Thoracic aorta (tissue), 2 donors: ENCODE measurements around the gene MAN1B1. TPM values are rescaled to one million over a fixed set of nuclear protein-coding genes. Genes with fewer than 3 reads are reported as not detected.

Experiments
- ATAC-seq: fragments of 150-250 bp; one replicate; pipeline ENCODE4 v1.8.0; 2017; ENCODE audit warnings: low read depth; ENCODE audit not compliant: insufficient number of reproducible peaks, low FRiP score
- DNase-seq: peaks from one replicate; pipeline ENCODE4 v3.0.0-alpha.2; 2020; ENCODE audit warnings: low spot score
- H3K27ac ChIP-seq, 2 donors: fragments of 200-600 bp; sonication (generic); 1 replicate in 1 of 2; 2 replicates in 1 of 2; pipeline ENCODE4 v1.5.1; 2016; ENCODE audit warnings: mild to moderate bottlenecking in 2 of 2, moderate library complexity in 2 of 2
- H3K27me3 ChIP-seq: fragments of 200-600 bp; sonication (generic); replicated peaks from 2 replicates; pipeline ENCODE4 v1.6.0; 2016; ENCODE audit warnings: mild to moderate bottlenecking; ENCODE audit not compliant: insufficient read depth
- H3K36me3 ChIP-seq: fragments of 200-600 bp; sonication (generic); one replicate; pipeline ENCODE4 v1.5.1; 2016
- H3K4me1 ChIP-seq, 2 donors: fragments of 200-600 bp; sonication (generic); 1 replicate in 1 of 2; 2 replicates in 1 of 2; pipeline versions ENCODE4 v1.5.1 to v1.6.0; 2016; ENCODE audit warnings: low read depth in 2 of 2, mild to moderate bottlenecking in 1 of 2; ENCODE audit not compliant: control insufficient read depth in 1 of 2
- H3K4me3 ChIP-seq: fragments of 200-600 bp; sonication (generic); 2 replicates; pipeline ENCODE4 v1.5.1; 2016; ENCODE audit warnings: mild to moderate bottlenecking
- H3K9me3 ChIP-seq: fragments of 200-600 bp; sonication (generic); 2 replicates; pipeline ENCODE4 v1.5.1; 2016
- CTCF ChIP-seq: fragments of 200-600 bp; sonication (generic); IDR thresholded peaks from one replicate; pipeline ENCODE4 v1.5.1; 2019; ENCODE audit warnings: antibody characterized with exemption
- total RNA-seq, 2 donors: library from RNA; depleted of rRNA; stranded (reverse); fragments of >200 nt; gene quantifications; one replicate each; pipeline versions ENCODE4 v1.1.0 to v1.2.3, GENCODE V29; 2016

The MAN1B1 gene
- total RNA-seq, 2 donors from 2014 or later = 32.9 to 52.9 TPM

DNA sequence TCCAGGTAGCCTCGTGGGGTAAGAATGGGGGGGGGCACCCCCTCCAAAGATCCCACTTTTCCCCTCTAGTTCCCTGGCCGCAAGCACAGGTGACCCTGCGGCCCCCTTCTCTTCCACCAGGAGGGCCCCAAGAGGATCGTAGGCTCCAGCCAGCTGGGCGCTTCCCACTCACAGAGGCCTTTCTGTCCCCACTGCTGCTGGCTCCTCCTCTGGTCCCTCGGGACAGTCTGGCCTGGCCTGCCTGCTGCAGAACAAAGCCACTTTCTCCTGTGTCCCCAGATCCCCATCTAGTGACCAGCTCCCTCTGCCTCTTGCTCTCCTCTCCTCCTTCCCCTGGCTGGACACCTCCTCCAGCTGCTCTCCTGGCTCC lies 15.9 kb upstream of the MAN1B1 start:
- Histone ChIP-seq H3K4me3 (peak overlapping the region; percentile 63), H3K4me1 (peaks cover 0 to 21% of the 10 kb centered on the region in 2 donors), H3K9me3 (no peaks in the 10 kb centered on the region), H3K27ac (no peak overlapping the region), H3K27me3 (no peaks in the 10 kb centered on the region), H3K36me3 (no peaks in the 10 kb centered on the region)
- ATAC-seq (peak; percentile 22), DNase-seq (no peak)
- TF ChIP-seq CTCF = peak; percentile 12

- H3K4me1 ChIP-seq = peaks cover 0 to 21% of the 10 kb centered on the region in 2 donors
- DNase-seq (no peak), ATAC-seq (no peak)
- H3K27me3 ChIP-seq = no peaks in the 10 kb centered on the region
- no peak for TF ChIP-seq CTCF
- H3K9me3 ChIP-seq = no peaks in the 10 kb centered on the region
- no peaks in the 10 kb centered on the region for H3K36me3 ChIP-seq
- no peak overlapping the region for H3K4me3 ChIP-seq
- no peak overlapping the region for H3K27ac ChIP-seq
Measured at GRCh38 chr9:137071282-137071681, 15.5 kb upstream of the MAN1B1 start.

- DNase-seq (no peak), ATAC-seq (no peak)
- Histone ChIP-seq H3K27ac (no peak overlapping the region), H3K4me1 (peaks cover 11 to 40% of the 10 kb centered on the region in 2 donors), H3K27me3 (no peaks in the 10 kb centered on the region), H3K4me3 (no peak overlapping the region), H3K36me3 (no peaks in the 10 kb centered on the region), H3K9me3 (no peaks in the 10 kb centered on the region)
- no peak for TF ChIP-seq CTCF
Measured at GRCh38 chr9:137073992-137074399, 12.8 kb upstream of the MAN1B1 start.

GRCh38 chr9:137074657-137075274 lies 12.0 kb upstream of the MAN1B1 start:
- Histone ChIP-seq H3K4me1 (peaks cover 11 to 37% of the 10 kb centered on the region in 2 donors), H3K27me3 (no peaks in the 10 kb centered on the region), H3K4me3 (no peak overlapping the region), H3K27ac (no peak overlapping the region), H3K9me3 (no peaks in the 10 kb centered on the region), H3K36me3 (peaks cover 5% of the 10 kb centered on the region)
- DNase-seq (no peak), ATAC-seq (no peak)
- TF ChIP-seq CTCF = no peak

DNA sequence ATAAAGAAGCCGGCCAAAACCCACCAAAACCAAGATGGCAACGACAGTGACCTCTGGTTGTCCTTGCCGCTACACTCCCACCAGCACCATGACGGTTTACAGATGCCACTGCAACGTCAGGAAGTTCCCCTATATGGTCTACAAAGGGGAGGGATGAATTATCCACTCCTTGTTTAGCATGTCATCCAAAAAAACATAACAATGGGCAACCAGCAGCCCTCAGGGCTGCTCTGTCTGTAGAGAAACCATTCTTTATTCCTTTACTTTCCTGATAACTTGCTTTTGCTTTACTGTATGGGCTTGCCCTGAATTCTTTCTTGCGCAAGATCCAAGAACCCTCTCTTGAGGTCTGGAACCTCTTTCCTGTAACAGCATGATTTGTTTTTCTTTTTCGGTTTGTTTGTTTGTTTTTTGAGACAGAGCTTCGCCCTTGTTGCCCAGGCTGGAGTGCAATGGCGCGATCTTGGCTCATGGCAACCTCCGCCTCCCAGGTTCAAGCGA lies 11.5 kb upstream of the MAN1B1 start:
- DNase-seq = no peak
- no peak for ATAC-seq
- Histone ChIP-seq H3K36me3 (peaks cover 6% of the 10 kb centered on the region), H3K27ac (no peak overlapping the region), H3K4me3 (no peak overlapping the region), H3K27me3 (no peaks in the 10 kb centered on the region), H3K4me1 (peaks cover 11 to 32% of the 10 kb centered on the region in 2 donors), H3K9me3 (no peaks in the 10 kb centered on the region)
- TF ChIP-seq CTCF = no peak
